ENCODE results near the gene ABHD1.

Gene ABHD1

GRCh38 chr2:27160191-27160590 lies 36.6 kb downstream of the ABHD1 start:
- no peak for TF ChIP-seq CTCF (IDR thresholded peaks at IDR 0.05; ENCODE audit: control insufficient read depth, extremely low read depth, insufficient read depth)
- DNase-seq (ENCODE audit: low read depth), result no peak
- H3K4me3 ChIP-seq (ENCODE audit: low read depth, low read length), result no peak overlapping the region

- TF ChIP-seq CTCF (IDR thresholded peaks at IDR 0.05; ENCODE audit: control insufficient read depth, extremely low read depth, insufficient read depth), result no peak
- DNase-seq (ENCODE audit: low read depth), result no peak
- H3K4me3 ChIP-seq (ENCODE audit: low read depth, low read length), result no peak overlapping the region
Observed at GRCh38 chr2:27162151-27163121, 38.8 kb downstream of the ABHD1 start.

GRCh38 chr2:27164960-27165763 lies 41.5 kb downstream of the ABHD1 start:
- TF ChIP-seq CTCF (IDR thresholded peaks at IDR 0.05; ENCODE audit: control insufficient read depth, extremely low read depth, insufficient read depth), result no peak
- no peak overlapping the region for H3K4me3 ChIP-seq (ENCODE audit: low read depth, low read length)
- no peak for DNase-seq (ENCODE audit: low read depth)

- DNase-seq (ENCODE audit: low read depth), result no peak
- no peak for TF ChIP-seq CTCF (IDR thresholded peaks at IDR 0.05; ENCODE audit: control insufficient read depth, extremely low read depth, insufficient read depth)
- no peak overlapping the region for H3K4me3 ChIP-seq (ENCODE audit: low read depth, low read length)
Observed at GRCh38 chr2:27170581-27171337, 47.1 kb downstream of the ABHD1 start.

GRCh38 chr2:27171351-27171848 lies 47.8 kb downstream of the ABHD1 start:
- no peak for TF ChIP-seq CTCF (IDR thresholded peaks at IDR 0.05; ENCODE audit: control insufficient read depth, extremely low read depth, insufficient read depth)
- H3K4me3 ChIP-seq (ENCODE audit: low read depth, low read length), result no peak overlapping the region
- DNase-seq (ENCODE audit: low read depth), result no peak

GRCh38 chr2:27174638-27175037 lies 51.0 kb downstream of the ABHD1 start:
- H3K4me3 ChIP-seq (ENCODE audit: low read depth, low read length), result no peak overlapping the region
- no peak for TF ChIP-seq CTCF (IDR thresholded peaks at IDR 0.05; ENCODE audit: control insufficient read depth, extremely low read depth, insufficient read depth)
- DNase-seq (ENCODE audit: low read depth), result no peak
